Measurements from ENCODE around the gene ELMO3. TPM values are rescaled to one million over a fixed set of nuclear protein-coding genes. Genes with fewer than 3 reads are reported as not detected.
A peak's percentile ranks its signal among the peaks of the same experiment; 100 is the strongest.

ELMO3 gene
- total RNA-seq, 4 donors from 2014 or later: 0.09 to 0.55 (median 0.29) TPM

DNA sequence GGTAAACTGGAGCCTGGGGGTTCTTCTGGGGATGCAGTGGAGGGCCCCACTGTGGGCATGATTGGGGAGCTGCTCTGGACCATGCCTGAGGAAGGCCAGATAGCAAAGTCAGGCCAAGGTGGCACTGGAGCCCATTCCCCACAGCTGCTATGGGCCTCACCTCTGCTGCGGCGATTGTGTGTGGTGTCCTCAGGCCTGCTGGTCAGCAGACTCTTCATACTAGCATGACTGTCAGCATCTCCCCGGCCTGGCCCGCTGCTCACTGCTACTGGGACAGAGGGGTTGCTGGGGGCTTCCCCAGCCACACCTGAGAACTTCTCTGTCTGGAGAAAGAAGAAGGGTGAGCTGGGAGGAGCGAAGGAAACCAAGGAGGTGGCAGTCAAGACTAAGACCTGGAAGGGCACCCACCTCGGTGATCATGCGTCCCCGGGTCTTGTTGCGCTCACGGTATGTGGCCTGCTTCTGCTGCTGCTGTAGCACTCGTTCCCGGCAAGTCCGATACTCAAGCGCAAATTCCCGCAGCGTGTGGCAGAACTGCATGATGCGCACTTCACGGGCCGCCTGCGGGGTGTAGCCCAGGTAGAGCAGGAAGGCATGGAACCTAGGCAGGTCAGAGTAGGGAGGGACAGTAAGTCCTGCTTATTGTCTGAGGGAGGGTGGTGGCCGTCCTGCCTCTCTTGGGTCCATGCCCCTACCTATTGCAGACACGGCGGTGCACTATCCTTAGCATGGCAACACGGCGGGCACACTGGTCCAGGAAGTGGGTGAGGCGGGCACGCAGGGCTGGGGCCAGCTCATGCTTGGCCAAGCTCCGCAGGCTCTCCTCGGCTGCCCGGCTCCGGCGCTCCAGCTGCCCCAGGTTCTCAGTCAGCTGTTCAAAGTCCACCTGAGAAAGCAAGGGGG lies 31.2 kb downstream of the ELMO3 start:
- intact Hi-C loops (cut with DNase I; ENCODE audit: low total_unique reads) (no loop called here), in situ Hi-C loops (cut with MboI; ENCODE audit: low sequenced_read_pairs in 4 of 4) (no loop called here)
- no peak for DNase-seq
- ATAC-seq: no peak
- TF ChIP-seq, protein P1, sequence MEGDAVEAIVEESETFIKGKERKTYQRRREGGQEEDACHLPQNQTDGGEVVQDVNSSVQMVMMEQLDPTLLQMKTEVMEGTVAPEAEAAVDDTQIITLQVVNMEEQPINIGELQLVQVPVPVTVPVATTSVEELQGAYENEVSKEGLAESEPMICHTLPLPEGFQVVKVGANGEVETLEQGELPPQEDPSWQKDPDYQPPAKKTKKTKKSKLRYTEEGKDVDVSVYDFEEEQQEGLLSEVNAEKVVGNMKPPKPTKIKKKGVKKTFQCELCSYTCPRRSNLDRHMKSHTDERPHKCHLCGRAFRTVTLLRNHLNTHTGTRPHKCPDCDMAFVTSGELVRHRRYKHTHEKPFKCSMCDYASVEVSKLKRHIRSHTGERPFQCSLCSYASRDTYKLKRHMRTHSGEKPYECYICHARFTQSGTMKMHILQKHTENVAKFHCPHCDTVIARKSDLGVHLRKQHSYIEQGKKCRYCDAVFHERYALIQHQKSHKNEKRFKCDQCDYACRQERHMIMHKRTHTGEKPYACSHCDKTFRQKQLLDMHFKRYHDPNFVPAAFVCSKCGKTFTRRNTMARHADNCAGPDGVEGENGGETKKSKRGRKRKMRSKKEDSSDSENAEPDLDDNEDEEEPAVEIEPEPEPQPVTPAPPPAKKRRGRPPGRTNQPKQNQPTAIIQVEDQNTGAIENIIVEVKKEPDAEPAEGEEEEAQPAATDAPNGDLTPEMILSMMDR (IDR thresholded peaks at IDR 0.05 in 4 of 5, conservative IDR thresholded peaks at IDR 0.05 in 1 of 5): no peak
- no peak for TF ChIP-seq POLR2A (IDR thresholded peaks at IDR 0.05)
- peaks cover 0 to 66% of the 10 kb centered on the region in 2 donors for H3K36me3 ChIP-seq
- no peaks in the 10 kb centered on the region for H3K27me3 ChIP-seq
- peak overlapping the region in 1 of 4 donors; percentile 23 for H3K27ac ChIP-seq
- H3K4me3 ChIP-seq: no peak overlapping the region
- no peaks in the 10 kb centered on the region for H3K9me3 ChIP-seq
- peaks cover 19 to 22% of the 10 kb centered on the region in 2 donors for H3K4me1 ChIP-seq

DNA sequence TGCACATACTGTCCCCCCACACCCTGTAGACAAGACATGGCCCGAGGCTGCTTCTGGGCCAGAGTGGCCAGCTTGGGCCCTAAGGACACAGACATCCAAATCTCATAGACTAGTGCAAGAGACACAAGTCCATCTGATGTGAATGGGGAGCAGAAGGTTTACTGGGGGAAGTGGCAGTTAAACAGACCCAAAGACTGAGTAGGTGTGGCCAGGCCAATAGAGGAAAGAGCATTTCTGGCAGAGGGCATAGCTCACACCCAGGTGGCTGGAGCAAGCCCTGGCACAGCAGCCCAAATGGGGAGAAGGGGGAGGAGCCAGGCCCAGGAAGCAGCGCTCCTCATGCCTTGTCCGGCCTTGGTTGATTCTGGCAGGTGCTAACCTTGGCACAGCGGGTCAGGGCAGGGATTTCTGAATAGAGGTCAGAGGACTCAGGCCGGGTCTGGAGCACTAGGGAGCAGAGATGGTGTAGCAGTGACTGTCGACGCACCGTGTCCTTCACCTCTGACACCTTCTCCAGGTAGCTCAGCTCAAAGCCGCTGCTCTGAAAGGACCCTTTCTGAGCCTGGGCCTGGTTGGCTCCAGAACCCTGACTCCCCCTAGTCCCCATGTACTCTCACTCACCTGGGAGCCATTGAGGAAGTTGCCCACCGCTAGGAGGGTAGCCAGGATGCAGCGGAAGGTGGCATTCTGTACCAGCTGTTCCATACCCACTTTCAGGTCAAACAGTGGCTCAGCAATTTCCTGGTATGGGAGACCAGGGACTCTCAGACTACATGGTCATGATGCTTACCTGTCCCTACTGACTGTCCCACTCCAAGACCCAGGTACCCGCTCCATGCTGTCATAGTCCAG lies 32.1 kb downstream of the ELMO3 start:
- in situ Hi-C loops (cut with MboI; ENCODE audit: low sequenced_read_pairs in 4 of 4): no loop called here
- Histone ChIP-seq H3K27me3 (no peaks in the 10 kb centered on the region), H3K36me3 (peaks cover 0 to 75% of the 10 kb centered on the region in 2 donors), H3K9me3 (no peaks in the 10 kb centered on the region), H3K4me3 (no peak overlapping the region), H3K4me1 (peaks cover 15% of the 10 kb centered on the region in 2 donors), H3K27ac (peak overlapping the region in 1 of 4 donors; percentile 23)
- ATAC-seq: no peak
- peak in 1 of 2 donors; percentile 60 for DNase-seq
- intact Hi-C loops (cut with DNase I; ENCODE audit: low total_unique reads): no loop called here
- TF ChIP-seq, protein P1 (IDR thresholded peaks at IDR 0.05 in 4 of 5, conservative IDR thresholded peaks at IDR 0.05 in 1 of 5): no peak
- no peak for TF ChIP-seq POLR2A (IDR thresholded peaks at IDR 0.05)

DNA sequence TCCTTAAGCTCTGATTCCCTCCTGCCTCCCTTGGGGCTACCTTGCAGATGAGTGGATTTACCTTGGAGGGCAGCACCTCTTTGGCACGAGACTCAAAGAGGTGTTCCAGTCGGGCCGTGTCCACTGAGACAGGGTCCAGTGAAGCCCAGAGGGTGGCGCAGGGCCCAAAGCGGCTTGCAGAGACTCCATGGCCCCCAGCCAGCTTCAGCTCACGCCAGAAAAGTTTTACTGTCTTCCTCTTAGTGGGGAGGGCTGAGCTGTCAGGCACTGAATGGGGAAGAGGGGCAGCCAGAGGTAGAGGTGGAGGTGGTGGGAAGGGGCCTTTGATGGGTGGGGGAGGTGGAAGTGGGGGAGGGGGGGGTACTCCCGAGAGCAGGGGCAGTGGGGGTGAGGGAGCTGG lies 34.7 kb downstream of the ELMO3 start:
- H3K27ac ChIP-seq: peak overlapping the region in 1 of 4 donors; percentile 48
- no peak overlapping the region for H3K4me3 ChIP-seq
- intact Hi-C loops (cut with DNase I; ENCODE audit: low total_unique reads): no loop called here
- in situ Hi-C loops (cut with MboI; ENCODE audit: low sequenced_read_pairs in 4 of 4): no loop called here
- peaks cover 0 to 95% of the 10 kb centered on the region in 2 donors for H3K36me3 ChIP-seq
- H3K4me1 ChIP-seq: peaks cover 2 to 5% of the 10 kb centered on the region in 2 donors
- TF ChIP-seq, protein P1 (IDR thresholded peaks at IDR 0.05 in 4 of 5, conservative IDR thresholded peaks at IDR 0.05 in 1 of 5): no peak
- no peak for TF ChIP-seq POLR2A (IDR thresholded peaks at IDR 0.05)
- DNase-seq (no peak), ATAC-seq (no peak)
- H3K9me3 ChIP-seq: no peaks in the 10 kb centered on the region
- H3K27me3 ChIP-seq: no peaks in the 10 kb centered on the region

DNA sequence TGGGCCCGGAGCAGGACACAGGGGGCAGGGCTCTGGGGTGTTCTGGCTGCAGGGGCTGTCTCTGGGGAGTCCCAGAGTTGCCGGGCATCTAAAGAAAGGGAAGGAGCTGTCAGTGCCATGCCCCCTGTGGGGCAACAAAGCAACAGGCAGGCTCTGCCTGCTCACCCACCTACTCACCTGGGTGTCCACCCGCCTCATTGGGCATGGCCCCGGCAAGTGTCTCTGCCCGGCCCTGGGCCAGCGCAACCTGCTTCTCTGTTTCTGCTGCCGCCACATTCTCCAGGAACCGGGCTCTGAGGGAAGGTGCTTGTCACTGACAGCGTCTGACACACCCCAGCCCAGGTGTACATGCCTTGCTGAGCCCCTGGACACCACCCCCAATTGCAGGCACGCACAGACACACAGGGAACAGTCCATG lies 35.3 kb downstream of the ELMO3 start:
- in situ Hi-C loops (cut with MboI; ENCODE audit: low sequenced_read_pairs in 4 of 4): no loop called here
- Histone ChIP-seq H3K9me3 (no peaks in the 10 kb centered on the region), H3K4me3 (no peak overlapping the region), H3K27me3 (no peaks in the 10 kb centered on the region), H3K36me3 (peaks cover 0 to 95% of the 10 kb centered on the region in 2 donors), H3K4me1 (peaks cover 8 to 11% of the 10 kb centered on the region in 2 donors), H3K27ac (peak overlapping the region in 2 of 4 donors; percentile 30 to 48)
- TF ChIP-seq, protein P1 (IDR thresholded peaks at IDR 0.05 in 4 of 5, conservative IDR thresholded peaks at IDR 0.05 in 1 of 5): no peak
- TF ChIP-seq POLR2A (IDR thresholded peaks at IDR 0.05): no peak
- ATAC-seq (no peak), DNase-seq (no peak)
- intact Hi-C loops (cut with DNase I; ENCODE audit: low total_unique reads): no loop called here
